ENCODE measurements around the gene MLH1. TPM values are rescaled to one million over a fixed set of nuclear protein-coding genes. Genes with fewer than 3 reads are reported as not detected.

Gene MLH1
- polyA plus RNA-seq, 1 of the 3 experiments (the other 2 are of a cell fraction), result 24.0 TPM

GRCh38 chr3:36993326-36994283, at the start of gene MLH1 (continued):
- TF ChIP-seq PBX3 (IDR thresholded peaks at IDR 0.05), result peak; percentile 99
- no peak for TF ChIP-seq FOSL2 (IDR thresholded peaks at IDR 0.05; ENCODE audit: borderline replicate concordance, low read depth)
- TF ChIP-seq SIN3A (IDR thresholded peaks at IDR 0.05; ENCODE audit: borderline replicate concordance, low read depth, low read length), result peak; percentile 69; the same call in 1 of the 2 replicates
- TF ChIP-seq JUND (IDR thresholded peaks at IDR 0.05), result no peak
- TF ChIP-seq YY1 (IDR thresholded peaks at IDR 0.05; ENCODE audit: low read depth), result peak; percentile 91
- TF ChIP-seq CHD2 (IDR thresholded peaks at IDR 0.05; ENCODE audit: low read length, partially characterized antibody), result peak; percentile 54
- no peak; the same call in 1 of the 2 replicates for TF ChIP-seq RFX5 (IDR thresholded peaks at IDR 0.05; ENCODE audit: low read length)
- TF ChIP-seq TCF12 (IDR thresholded peaks at IDR 0.05), result no peak
- peak; percentile 91 for TF ChIP-seq POLR2AphosphoS5 (IDR thresholded peaks at IDR 0.05; ENCODE audit: low read depth, low read length)
- no peak for TF ChIP-seq NFIC (IDR thresholded peaks at IDR 0.05; ENCODE audit: borderline replicate concordance)
- TF ChIP-seq ELF1 (IDR thresholded peaks at IDR 0.05), result peak; percentile 67; the same call in 1 of the 2 replicates
- TF ChIP-seq RAD21 (IDR thresholded peaks at IDR 0.05; ENCODE audit: low read length), result 0 out of 2 replicates have a peak, but pooled peaks have one; percentile 7
- no peak for TF ChIP-seq RCOR1 (IDR thresholded peaks at IDR 0.05; ENCODE audit: low read length)

- Histone ChIP-seq H4K20me1 (ENCODE audit: insufficient read depth) (no peaks in the 10 kb centered on the region), H3K9me2 (no peaks in the 10 kb centered on the region), H3K27me3 (ENCODE audit: insufficient read depth) (no peaks in the 10 kb centered on the region; the same call in 1 of the 2 replicates), H3F3A (replicated peaks; ENCODE audit: insufficient read depth) (no peaks in the 10 kb centered on the region), H3K9ac (no peak overlapping the region), H3K4me3 (ENCODE audit: low read depth in 2 of 2, low read length in 1 of 2) (no peak overlapping the region), H3K9me3 (peaks cover 3% of the 10 kb centered on the region; the same call in 1 of the 2 replicates), H3K4me2 (no peak overlapping the region), H2AFZ (ENCODE audit: low read depth) (no peak overlapping the region), H3K27ac (ENCODE audit: low read depth in 2 of 2, low read length in 1 of 2) (no peak overlapping the region), H3K4me1 (ENCODE audit: control insufficient read depth in 1 of 2, insufficient read depth in 2 of 2, low read depth in 1 of 2, low read length in 1 of 2) (no peaks in the 10 kb centered on the region), H3K36me3 (replicated peaks in 1 of 2; ENCODE audit: control insufficient read depth in 1 of 2, insufficient read depth in 2 of 2, low read length in 1 of 2) (no peaks in the 10 kb centered on the region), H3K79me2 (ENCODE audit: insufficient read depth) (no peaks in the 10 kb centered on the region)
- 88% methylated on average over 10 of the region's 10 CpGs for WGBS (ENCODE audit: low lambda C conversion rate)
- CTCF ChIA-PET, result interaction anchor here (1.1 to 1.2 kb wide), 2 partner anchors 13 to 206 kb away, joined by 3 to 6 read pairs; no protein-coding TSS in a partner anchor
- no peak for DNase-seq
- POLR2A ChIA-PET, result no interaction called here
- TF ChIP-seq ELF1 (IDR thresholded peaks at IDR 0.05) (no peak), MAX (IDR thresholded peaks at IDR 0.05; ENCODE audit: low read depth) (no peak), TCF12 (IDR thresholded peaks at IDR 0.05) (no peak), PBX3 (IDR thresholded peaks at IDR 0.05) (no peak), NRF1 (IDR thresholded peaks at IDR 0.05; ENCODE audit: low read depth, low read length) (no peak), NFIC (IDR thresholded peaks at IDR 0.05; ENCODE audit: borderline replicate concordance) (no peak), USF2 (IDR thresholded peaks at IDR 0.05; ENCODE audit: borderline replicate concordance, low read depth, low read length) (no peak), FOXM1 (IDR thresholded peaks at IDR 0.05; ENCODE audit: low read depth) (no peak), CHD2 (IDR thresholded peaks at IDR 0.05; ENCODE audit: low read length, partially characterized antibody) (no peak), EP300 (IDR thresholded peaks at IDR 0.05; ENCODE audit: borderline replicate concordance in 1 of 2, low read depth in 1 of 2, low read length in 1 of 2) (no peak), JUND (IDR thresholded peaks at IDR 0.05) (no peak), POLR2AphosphoS5 (IDR thresholded peaks at IDR 0.05; ENCODE audit: low read depth, low read length) (no peak), SMC3 (IDR thresholded peaks at IDR 0.05; ENCODE audit: low read depth, low read length) (no peak), ZBTB33 (IDR thresholded peaks at IDR 0.05; ENCODE audit: borderline replicate concordance, low read depth) (no peak), TAF1 (IDR thresholded peaks at IDR 0.05; ENCODE audit: borderline replicate concordance, low read depth, low read length) (no peak), TEAD4 (IDR thresholded peaks at IDR 0.05; ENCODE audit: borderline replicate concordance, insufficient read depth) (no peak)
Observed at GRCh38 chr3:36943601-36944000, 49.7 kb upstream of the MLH1 start.
